IMR-90 (cell line): ENCODE measurements around the gene CTDSP2. TPM values are rescaled to one million over a fixed set of nuclear protein-coding genes. Genes with fewer than 3 reads are reported as not detected.

Experiments
- ATAC-seq: fragments of 200-7000 bp; cut with Tn5 transposase; 2 replicates; pipeline ENCODE4 v1.9.1; 2020; ENCODE audit warnings: low read depth, mild to moderate bottlenecking, moderate library complexity
- BruUV-seq: library from RNA; stranded (reverse); fragments of 400-500 nt; replicated peaks from 2 replicates; lab custom pipeline; 2021; lab: Mats Ljungman, UMichigan
- CTCF ChIA-PET: fragments of 300-600 bp; formaldehyde crosslinking; extraction: SDS; loops from one replicate; lab custom pipeline; 2021; ENCODE audit warnings: antibody characterized with exemption; lab: Yijun Ruan, JAX
- POLR2A ChIA-PET: fragments of 300-600 bp; sonication (Branson Sonifier 250); formaldehyde crosslinking; loops from one replicate; lab custom pipeline; 2022; ENCODE audit warnings: antibody characterized with exemption; ENCODE audit not compliant: unreplicated experiment; lab: Charles Lee
- DNase-seq: peaks from one replicate; pipeline ENCODE4 v3.0.0; 2013
- H2AFZ ChIP-seq: replicated peaks from 2 replicates; pipeline ENCODE3; 2013; ENCODE audit warnings: low read length, mild to moderate bottlenecking; ENCODE audit not compliant: poor library complexity
- H2AK5ac ChIP-seq: 2 replicates; pipeline ENCODE4 v1.6.1; 2013; ENCODE audit warnings: low read depth, low read length, inconsistent platforms
- H2AK9ac ChIP-seq: replicated peaks from 2 replicates; pipeline ENCODE3; 2013; ENCODE audit warnings: mild to moderate bottlenecking, low read depth, low read length, moderate library complexity; ENCODE audit not compliant: poor library complexity
- H2BK120ac ChIP-seq: 2 replicates; pipeline ENCODE4 v1.6.1; 2013; ENCODE audit warnings: low read depth, low read length, inconsistent platforms
- H2BK15ac ChIP-seq: 3 replicates; pipeline ENCODE4 v1.6.1; 2013; ENCODE audit warnings: low read depth, low read length, inconsistent platforms
- H2BK20ac ChIP-seq: 2 replicates; pipeline ENCODE4 v1.6.1; 2013; ENCODE audit warnings: low read depth, mild to moderate bottlenecking, inconsistent platforms, low read length, moderate library complexity
- H2BK5ac ChIP-seq: 2 replicates; pipeline ENCODE4 v1.6.1; 2013; ENCODE audit warnings: mild to moderate bottlenecking, low read depth, low read length, inconsistent platforms; ENCODE audit not compliant: poor library complexity, severe bottlenecking
- H3K14ac ChIP-seq: replicated peaks from 2 replicates; pipeline ENCODE4 v1.6.1; 2013; ENCODE audit warnings: low read depth, low read length, inconsistent platforms
- H3K18ac ChIP-seq: 2 replicates; pipeline ENCODE4 v1.6.1; 2013; ENCODE audit warnings: low read depth, low read length, control low read depth
- H3K23ac ChIP-seq: 2 replicates; pipeline ENCODE4 v1.6.1; 2013; ENCODE audit warnings: low read depth, low read length, inconsistent platforms
- H3K27ac ChIP-seq: 2 replicates; pipeline ENCODE4 v1.5.1; 2013; ENCODE audit warnings: mild to moderate bottlenecking, control low read depth, low read length; ENCODE audit not compliant: insufficient read depth
- H3K27me3 ChIP-seq: 2 replicates; pipeline ENCODE4 v1.6.1; 2013; ENCODE audit warnings: low read length; ENCODE audit not compliant: control insufficient read depth, insufficient read depth
- H3K36me3 ChIP-seq: 2 replicates; pipeline ENCODE4 v1.6.1; 2013; ENCODE audit warnings: low read length, mixed read lengths; ENCODE audit not compliant: control insufficient read depth, insufficient read depth
- H3K4ac ChIP-seq: 2 replicates; pipeline ENCODE4 v1.6.1; 2013; ENCODE audit warnings: low read depth, low read length, inconsistent platforms
- H3K4me1 ChIP-seq: 2 replicates; pipeline ENCODE4 v1.6.1; 2013; ENCODE audit warnings: low read length, mixed read lengths; ENCODE audit not compliant: control insufficient read depth, insufficient read depth
- H3K4me2 ChIP-seq: 2 replicates; pipeline ENCODE4 v1.6.1; 2013; ENCODE audit warnings: low read depth, mild to moderate bottlenecking, control low read depth, low read length, moderate library complexity
- H3K4me3 ChIP-seq: 2 replicates; pipeline ENCODE4 v1.5.1; 2013; ENCODE audit warnings: low read depth, mild to moderate bottlenecking, control low read depth, low read length, moderate library complexity; ENCODE audit not compliant: insufficient read depth
- H3K56ac ChIP-seq: 2 replicates; pipeline ENCODE4 v1.6.1; 2013; ENCODE audit warnings: low read length, inconsistent platforms; ENCODE audit not compliant: insufficient read depth; ENCODE audit errors: extremely low read depth
- H3K79me1 ChIP-seq, 2 experiments: 2 replicates each; pipeline ENCODE4 v1.6.1; 2013; ENCODE audit warnings: low read length in 2 of 2, inconsistent platforms in 1 of 2, low read depth in 1 of 2
- H3K9ac ChIP-seq: 2 replicates; pipeline ENCODE4 v1.6.1; 2013; ENCODE audit warnings: low read depth, low read length, control low read depth
- H3K9me1 ChIP-seq: 2 replicates; pipeline ENCODE4 v1.6.1; 2013; ENCODE audit warnings: low read length, inconsistent platforms; ENCODE audit not compliant: insufficient read depth
- H3K9me3 ChIP-seq: 2 replicates; pipeline ENCODE4 v1.6.1; 2013; ENCODE audit warnings: low read length; ENCODE audit not compliant: control insufficient read depth, insufficient read depth
- H4K20me1 ChIP-seq: 2 replicates; pipeline ENCODE4 v1.6.1; 2013; ENCODE audit warnings: low read length, inconsistent platforms; ENCODE audit not compliant: insufficient read depth
- H4K5ac ChIP-seq: 2 replicates; pipeline ENCODE4 v1.6.1; 2013; ENCODE audit warnings: mild to moderate bottlenecking, low read depth, low read length, control low read depth
- H4K8ac ChIP-seq, 2 experiments: 2 replicates each; pipeline ENCODE4 v1.6.1; 2013; ENCODE audit warnings: low read depth in 2 of 2, low read length in 2 of 2, control low read depth in 1 of 2, inconsistent platforms in 1 of 2
- H4K91ac ChIP-seq: 2 replicates; pipeline ENCODE4 v1.6.1; 2013; ENCODE audit warnings: low read depth, low read length, inconsistent platforms; ENCODE audit not compliant: insufficient read depth
- BHLHE40 ChIP-seq: fragments of 150-350 bp; IDR thresholded peaks from 2 replicates; pipeline ENCODE4 v1.6.1; 2016; ENCODE audit warnings: mild to moderate bottlenecking, low read depth, low read length
- CEBPB ChIP-seq: IDR thresholded peaks from 2 replicates; pipeline ENCODE4 v1.6.1; 2012; ENCODE audit warnings: low read depth, low read length, improper control_type of control experiment
- CHD1 ChIP-seq: IDR thresholded peaks from 2 replicates; pipeline ENCODE4 v1.6.1; 2012; ENCODE audit warnings: low read depth, low read length, improper control_type of control experiment
- FOS ChIP-seq: fragments of 150-350 bp; IDR thresholded peaks from 2 replicates; pipeline ENCODE4 v1.6.1; 2016; ENCODE audit warnings: low read depth, low read length
- MAZ ChIP-seq: IDR thresholded peaks from 2 replicates; pipeline ENCODE4 v1.6.1; 2012; ENCODE audit warnings: low read depth, mild to moderate bottlenecking, low read length, improper control_type of control experiment, moderate library complexity, borderline replicate concordance
- MXI1 ChIP-seq: IDR thresholded peaks from 2 replicates; pipeline ENCODE4 v1.6.1; 2012; ENCODE audit warnings: low read depth, mild to moderate bottlenecking, low read length, moderate library complexity, borderline replicate concordance
- NFE2L2 ChIP-seq: fragments of 150-350 bp; IDR thresholded peaks from 2 replicates; pipeline ENCODE4 v1.6.1; 2016; ENCODE audit warnings: low read depth, mild to moderate bottlenecking, low read length
- POLR2A ChIP-seq: IDR thresholded peaks from 2 replicates; pipeline ENCODE4 v1.6.1; 2012; ENCODE audit warnings: mild to moderate bottlenecking, low read depth, low read length
- RAD21 ChIP-seq: IDR thresholded peaks from 2 replicates; pipeline ENCODE4 v1.6.1; 2012; ENCODE audit warnings: low read length, improper control_type of control experiment
- RCOR1 ChIP-seq: IDR thresholded peaks from 2 replicates; pipeline ENCODE4 v1.6.1; 2012; ENCODE audit warnings: mild to moderate bottlenecking, low read length, improper control_type of control experiment; ENCODE audit not compliant: insufficient replicate concordance
- RFX5 ChIP-seq: IDR thresholded peaks from 2 replicates; pipeline ENCODE4 v1.8.0; 2012; ENCODE audit warnings: low read depth, mild to moderate bottlenecking, low read length, moderate library complexity
- SMC3 ChIP-seq: fragments of 150-350 bp; IDR thresholded peaks from 2 replicates; pipeline ENCODE4 v1.6.1; 2016; ENCODE audit warnings: low read depth, mild to moderate bottlenecking, antibody characterized with exemption, low read length, moderate library complexity
- WGBS, 2 experiments: methylation state at CpG; one replicate each; pipeline versions ENCODE4 v1.1.5 to v1.1.7; 2013; ENCODE audit warnings: missing lambda C conversion rate in 2 of 2; ENCODE audit not compliant: insufficient read length in 1 of 2; ENCODE audit errors: extremely low coverage in 2 of 2; 5-methylcytosine and 5-hydroxymethylcytosine counted together
- dilution Hi-C: fragments of 300-500 bp; cut with HindIII; formaldehyde crosslinking; loops from one replicate; pipeline ENCODE4 v1.14.3; 2018; ENCODE audit warnings: low sequenced_read_pairs; ENCODE audit not compliant: unreplicated experiment
- in situ Hi-C: fragments of 300-500 bp; cut with MboI; formaldehyde crosslinking; loops from 3 replicates; pipeline ENCODE4 v1.14.3; 2019; ENCODE audit warnings: low sequenced_read_pairs, inconsistent platforms, mixed read lengths
- intact Hi-C: fragments of 100-400 bp; cut with micrococcal nuclease; formaldehyde crosslinking; loops from 2 replicates; pipeline ENCODE4 v1.10.0; 2022
- polyA plus RNA-seq, 3 experiments: library from polyadenylated mRNA; depleted of rRNA; stranded (reverse); fragments of >200 nt; gene quantifications; 2 replicates each; pipeline ENCODE4 v1.2.3, GENCODE V29; 2012; ENCODE audit warnings: low replicate concordance in 1 of 3
- total RNA-seq: library from RNA; depleted of rRNA; stranded (reverse); fragments of >200 nt; gene quantifications from 2 replicates; pipeline ENCODE4 v1.2.3, GENCODE V29; 2012
- TF ChIP-seq, protein P1 (sequence below): fragments of 150-350 bp; IDR thresholded peaks from 2 replicates; pipeline ENCODE4 v1.6.1; 2017; ENCODE audit warnings: mild to moderate bottlenecking, antibody characterized with exemption, low read length, low read depth
- TF ChIP-seq, protein P2 (sequence below): fragments of 150-350 bp; IDR thresholded peaks from 2 replicates; pipeline ENCODE4 v1.6.1; 2016; ENCODE audit warnings: low read depth, mild to moderate bottlenecking, low read length, moderate library complexity, borderline replicate concordance
- TF ChIP-seq, protein P3 (sequence below): conservative IDR thresholded peaks from 2 replicates; pipeline ENCODE4 v1.5.1; 2012; ENCODE audit warnings: mild to moderate bottlenecking, low read depth, low read length, improper control_type of control experiment

The CTDSP2 gene
- total and polyA plus RNA-seq, 2 of the 4 experiments (the other 2 are of a cell fraction): 114 to 156 TPM

DNA sequence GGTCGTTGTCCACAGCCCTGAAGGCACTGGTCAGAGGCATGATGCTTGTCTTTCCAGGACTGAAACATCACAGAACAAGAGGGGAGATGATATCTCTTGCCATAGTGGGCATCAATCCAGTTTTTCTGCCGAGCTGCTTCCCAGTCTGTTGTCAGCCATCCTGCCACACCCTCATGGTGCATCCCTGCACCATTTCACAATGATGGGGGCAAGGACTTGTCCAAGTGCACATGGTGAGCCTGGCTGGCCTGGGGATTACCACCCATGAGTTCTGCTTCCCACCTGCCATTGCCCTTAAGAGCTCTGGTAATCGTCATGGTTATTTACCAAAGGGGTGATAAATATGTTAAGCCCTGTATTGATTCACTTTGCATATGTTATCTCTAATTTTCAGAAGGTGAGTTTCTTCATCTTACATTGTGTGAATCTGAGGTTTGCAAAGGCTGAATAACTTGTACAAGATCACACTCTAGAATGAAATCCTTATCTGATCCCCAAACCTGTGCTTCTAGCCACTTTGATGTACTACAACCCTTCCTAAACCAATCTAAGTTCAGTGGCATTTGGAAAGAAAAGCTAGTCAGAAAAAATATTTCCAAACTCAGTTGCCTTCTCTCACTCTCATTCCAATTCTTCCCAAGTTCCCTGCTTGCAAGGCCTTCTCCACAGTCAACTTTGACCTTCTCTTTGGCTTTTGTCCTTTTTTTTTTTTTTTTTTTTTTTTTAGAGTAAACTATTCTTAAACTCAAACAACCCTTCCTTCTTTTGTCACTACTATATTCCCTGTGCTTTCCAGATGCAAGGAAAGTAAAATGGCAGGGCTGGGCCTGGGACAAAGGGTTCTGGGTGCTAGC lies 30.3 kb downstream of the CTDSP2 start:
- Histone ChIP-seq H3K4ac (no peak overlapping the region), H3K36me3 (peaks cover 37% of the 10 kb centered on the region), H3K27me3 (no peaks in the 10 kb centered on the region), H2BK120ac (no peak overlapping the region), H2AFZ (no peak overlapping the region), H3K14ac (no peak overlapping the region), H3K23ac (no peak overlapping the region), H2AK9ac (no peak overlapping the region), H2BK20ac (no peak overlapping the region), H3K4me2 (no peak overlapping the region), H3K9me1 (peaks cover 12% of the 10 kb centered on the region), H3K27ac (no peak overlapping the region), H2BK15ac (no peak overlapping the region), H3K56ac (no peak overlapping the region), H4K20me1 (no peaks in the 10 kb centered on the region; the same call in 1 of the 2 replicates), H3K9me3 (no peaks in the 10 kb centered on the region), H4K5ac (no peak overlapping the region), H3K4me1 (no peaks in the 10 kb centered on the region; the same call in 1 of the 2 replicates), H4K91ac (no peak overlapping the region), H3K9ac (no peak overlapping the region), H3K79me1 (peaks cover 0 to 13% of the 10 kb centered on the region in 2 experiments; a peak in 2 of 4 replicates), H3K4me3 (no peak overlapping the region), H3K18ac (no peak overlapping the region), H2AK5ac (no peak overlapping the region; the same call in 1 of the 2 replicates), H2BK5ac (no peak overlapping the region), H4K8ac (no peak overlapping the region)
- no peak for DNase-seq
- in situ Hi-C loops: no loop called here
- no peak for ATAC-seq
- BruUV-seq: no TSS peak
- ChIA-PET POLR2A (no interaction called here), CTCF (interaction anchor here (1.2 kb wide), 1 partner anchor 13 kb away, joined by 3 read pairs; no protein-coding TSS in a partner anchor)
- intact Hi-C loops: no loop called here
- no CpG with 5 or more reads among the region's 3 CpGs for WGBS, 2 experiments
- dilution Hi-C loops: no loop called here
- TF ChIP-seq RFX5 (no peak), BHLHE40 (no peak), CEBPB (no peak), CHD1 (no peak), POLR2A (no peak), MXI1 (no peak), RCOR1 (no peak), MAZ (no peak), SMC3 (no peak), NFE2L2 (no peak), FOS (no peak), RAD21 (no peak)
- TF ChIP-seq, protein P1, sequence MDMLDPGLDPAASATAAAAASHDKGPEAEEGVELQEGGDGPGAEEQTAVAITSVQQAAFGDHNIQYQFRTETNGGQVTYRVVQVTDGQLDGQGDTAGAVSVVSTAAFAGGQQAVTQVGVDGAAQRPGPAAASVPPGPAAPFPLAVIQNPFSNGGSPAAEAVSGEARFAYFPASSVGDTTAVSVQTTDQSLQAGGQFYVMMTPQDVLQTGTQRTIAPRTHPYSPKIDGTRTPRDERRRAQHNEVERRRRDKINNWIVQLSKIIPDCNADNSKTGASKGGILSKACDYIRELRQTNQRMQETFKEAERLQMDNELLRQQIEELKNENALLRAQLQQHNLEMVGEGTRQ: no peak
- TF ChIP-seq, protein P2, sequence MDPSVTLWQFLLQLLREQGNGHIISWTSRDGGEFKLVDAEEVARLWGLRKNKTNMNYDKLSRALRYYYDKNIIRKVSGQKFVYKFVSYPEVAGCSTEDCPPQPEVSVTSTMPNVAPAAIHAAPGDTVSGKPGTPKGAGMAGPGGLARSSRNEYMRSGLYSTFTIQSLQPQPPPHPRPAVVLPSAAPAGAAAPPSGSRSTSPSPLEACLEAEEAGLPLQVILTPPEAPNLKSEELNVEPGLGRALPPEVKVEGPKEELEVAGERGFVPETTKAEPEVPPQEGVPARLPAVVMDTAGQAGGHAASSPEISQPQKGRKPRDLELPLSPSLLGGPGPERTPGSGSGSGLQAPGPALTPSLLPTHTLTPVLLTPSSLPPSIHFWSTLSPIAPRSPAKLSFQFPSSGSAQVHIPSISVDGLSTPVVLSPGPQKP: no peak
- TF ChIP-seq, protein P3, sequence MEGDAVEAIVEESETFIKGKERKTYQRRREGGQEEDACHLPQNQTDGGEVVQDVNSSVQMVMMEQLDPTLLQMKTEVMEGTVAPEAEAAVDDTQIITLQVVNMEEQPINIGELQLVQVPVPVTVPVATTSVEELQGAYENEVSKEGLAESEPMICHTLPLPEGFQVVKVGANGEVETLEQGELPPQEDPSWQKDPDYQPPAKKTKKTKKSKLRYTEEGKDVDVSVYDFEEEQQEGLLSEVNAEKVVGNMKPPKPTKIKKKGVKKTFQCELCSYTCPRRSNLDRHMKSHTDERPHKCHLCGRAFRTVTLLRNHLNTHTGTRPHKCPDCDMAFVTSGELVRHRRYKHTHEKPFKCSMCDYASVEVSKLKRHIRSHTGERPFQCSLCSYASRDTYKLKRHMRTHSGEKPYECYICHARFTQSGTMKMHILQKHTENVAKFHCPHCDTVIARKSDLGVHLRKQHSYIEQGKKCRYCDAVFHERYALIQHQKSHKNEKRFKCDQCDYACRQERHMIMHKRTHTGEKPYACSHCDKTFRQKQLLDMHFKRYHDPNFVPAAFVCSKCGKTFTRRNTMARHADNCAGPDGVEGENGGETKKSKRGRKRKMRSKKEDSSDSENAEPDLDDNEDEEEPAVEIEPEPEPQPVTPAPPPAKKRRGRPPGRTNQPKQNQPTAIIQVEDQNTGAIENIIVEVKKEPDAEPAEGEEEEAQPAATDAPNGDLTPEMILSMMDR: no peak
